Measurements from ENCODE around the gene FAM234B. TPM values are rescaled to one million over a fixed set of nuclear protein-coding genes. Genes with fewer than 3 reads are reported as not detected.

The FAM234B gene
- total RNA-seq, 1 donor from 2014 or later: 18.7 TPM

- Mint-ChIP-seq H3K9me3 (ENCODE audit: low read depth) (no peaks in the 10 kb centered on the region), H3K4me1 (ENCODE audit: low read depth) (peaks cover 41% of the 10 kb centered on the region), H3K27me3 (peaks cover 16% of the 10 kb centered on the region), H3K36me3 (ENCODE audit: insufficient read depth) (peaks cover 8% of the 10 kb centered on the region), H3K4me3 (ENCODE audit: low read depth) (peak overlapping the region; percentile 97), H3K27ac (no peak overlapping the region)
- TF ChIP-seq, protein P1, sequence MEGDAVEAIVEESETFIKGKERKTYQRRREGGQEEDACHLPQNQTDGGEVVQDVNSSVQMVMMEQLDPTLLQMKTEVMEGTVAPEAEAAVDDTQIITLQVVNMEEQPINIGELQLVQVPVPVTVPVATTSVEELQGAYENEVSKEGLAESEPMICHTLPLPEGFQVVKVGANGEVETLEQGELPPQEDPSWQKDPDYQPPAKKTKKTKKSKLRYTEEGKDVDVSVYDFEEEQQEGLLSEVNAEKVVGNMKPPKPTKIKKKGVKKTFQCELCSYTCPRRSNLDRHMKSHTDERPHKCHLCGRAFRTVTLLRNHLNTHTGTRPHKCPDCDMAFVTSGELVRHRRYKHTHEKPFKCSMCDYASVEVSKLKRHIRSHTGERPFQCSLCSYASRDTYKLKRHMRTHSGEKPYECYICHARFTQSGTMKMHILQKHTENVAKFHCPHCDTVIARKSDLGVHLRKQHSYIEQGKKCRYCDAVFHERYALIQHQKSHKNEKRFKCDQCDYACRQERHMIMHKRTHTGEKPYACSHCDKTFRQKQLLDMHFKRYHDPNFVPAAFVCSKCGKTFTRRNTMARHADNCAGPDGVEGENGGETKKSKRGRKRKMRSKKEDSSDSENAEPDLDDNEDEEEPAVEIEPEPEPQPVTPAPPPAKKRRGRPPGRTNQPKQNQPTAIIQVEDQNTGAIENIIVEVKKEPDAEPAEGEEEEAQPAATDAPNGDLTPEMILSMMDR (IDR thresholded peaks at IDR 0.05; ENCODE audit: unreplicated experiment): no peak
- DNase-seq (ENCODE audit: low spot score, unreplicated experiment): no peak
Measured at GRCh38 chr12:12998248-12998647, 45.9 kb upstream of the FAM234B start.

GRCh38 chr12:12999271-12999958 lies 44.8 kb upstream of the FAM234B start:
- H3K27ac Mint-ChIP-seq: peak overlapping the region; percentile 95
- peaks cover 23% of the 10 kb centered on the region for H3K27me3 Mint-ChIP-seq
- H3K9me3 Mint-ChIP-seq (ENCODE audit: low read depth): no peaks in the 10 kb centered on the region
- H3K4me1 Mint-ChIP-seq (ENCODE audit: low read depth): peaks cover 41% of the 10 kb centered on the region
- H3K36me3 Mint-ChIP-seq (ENCODE audit: insufficient read depth): no peaks in the 10 kb centered on the region
- TF ChIP-seq, protein P1 (IDR thresholded peaks at IDR 0.05; ENCODE audit: unreplicated experiment): no peak
- H3K4me3 Mint-ChIP-seq (ENCODE audit: low read depth): peak overlapping the region; percentile 97
- no peak for DNase-seq (ENCODE audit: low spot score, unreplicated experiment)

DNA sequence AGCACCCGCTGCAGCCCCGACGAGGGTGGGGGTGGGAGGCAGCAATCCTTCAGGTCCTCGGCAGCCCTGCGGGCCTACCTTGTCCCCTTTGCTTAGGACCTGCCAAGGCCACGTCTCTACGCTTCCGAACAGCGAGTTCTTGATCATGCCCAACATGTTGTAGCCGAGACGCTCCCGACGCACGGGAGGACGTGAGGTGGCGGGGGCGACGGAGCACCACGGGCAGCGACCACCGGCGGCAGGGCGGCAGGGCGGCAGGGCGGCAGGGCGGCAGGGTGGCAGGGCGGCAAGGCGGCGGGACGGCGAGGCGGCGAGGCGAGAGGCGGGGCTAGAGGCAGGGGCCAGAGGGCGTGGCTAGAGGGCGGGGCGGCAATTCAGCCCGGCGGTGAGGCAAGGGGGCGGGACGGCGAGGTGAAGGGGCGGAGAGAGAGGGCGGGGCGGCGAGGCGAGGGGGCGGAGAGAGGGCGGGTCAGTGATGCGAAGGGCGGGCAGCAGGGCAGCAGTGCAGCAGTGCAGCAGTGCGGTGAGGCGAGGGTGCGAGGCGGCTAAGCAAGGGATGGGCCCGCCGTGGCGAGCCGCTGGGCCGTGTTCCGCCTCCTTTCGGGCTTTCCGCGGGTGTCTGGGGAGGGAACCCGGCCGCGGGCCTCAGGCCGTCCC lies 44.1 kb upstream of the FAM234B start, which contains the start of gene HEBP1:
Gene HEBP1, minus strand, starts transcription at position 307 of the 657 bp plus-strand sequence. Its CDS starts 151 bp downstream, at position 156.
- H3K36me3 Mint-ChIP-seq (ENCODE audit: insufficient read depth): no peaks in the 10 kb centered on the region
- peak within 1 kb of the TSS; percentile 97 for H3K4me3 Mint-ChIP-seq (ENCODE audit: low read depth)
- peak; percentile 99 for DNase-seq (ENCODE audit: low spot score, unreplicated experiment)
- no peaks in the 10 kb centered on the region for H3K9me3 Mint-ChIP-seq (ENCODE audit: low read depth)
- H3K27me3 Mint-ChIP-seq: peaks cover 25% of the 10 kb centered on the region
- TF ChIP-seq, protein P1 (IDR thresholded peaks at IDR 0.05; ENCODE audit: unreplicated experiment): no peak
- peak within 1 kb of the TSS; percentile 95 for H3K27ac Mint-ChIP-seq
- peaks cover 43% of the 10 kb centered on the region for H3K4me1 Mint-ChIP-seq (ENCODE audit: low read depth)

DNA sequence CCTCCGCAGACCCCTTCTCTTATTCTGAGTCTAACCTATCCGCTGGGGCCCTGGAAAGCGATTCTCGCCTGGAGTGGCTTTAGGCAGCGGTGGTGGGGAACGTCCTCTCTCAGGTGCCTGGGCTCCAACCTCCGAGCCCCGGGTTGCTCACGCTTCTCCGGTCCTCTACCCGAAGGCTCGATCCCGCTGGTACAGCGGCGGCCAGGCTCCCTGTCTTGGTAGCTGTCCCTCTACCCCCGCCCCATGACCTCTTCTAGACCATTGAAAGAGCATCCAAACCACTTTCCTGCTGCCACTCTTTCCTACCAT lies 43.6 kb upstream of the FAM234B start:
- TF ChIP-seq, protein P1 (IDR thresholded peaks at IDR 0.05; ENCODE audit: unreplicated experiment): no peak
- Mint-ChIP-seq H3K27me3 (peaks cover 25% of the 10 kb centered on the region), H3K27ac (peak overlapping the region; percentile 93), H3K4me3 (ENCODE audit: low read depth) (peak overlapping the region; percentile 97), H3K4me1 (ENCODE audit: low read depth) (peaks cover 44% of the 10 kb centered on the region), H3K36me3 (ENCODE audit: insufficient read depth) (no peaks in the 10 kb centered on the region), H3K9me3 (ENCODE audit: low read depth) (no peaks in the 10 kb centered on the region)
- DNase-seq (ENCODE audit: low spot score, unreplicated experiment): no peak

DNA sequence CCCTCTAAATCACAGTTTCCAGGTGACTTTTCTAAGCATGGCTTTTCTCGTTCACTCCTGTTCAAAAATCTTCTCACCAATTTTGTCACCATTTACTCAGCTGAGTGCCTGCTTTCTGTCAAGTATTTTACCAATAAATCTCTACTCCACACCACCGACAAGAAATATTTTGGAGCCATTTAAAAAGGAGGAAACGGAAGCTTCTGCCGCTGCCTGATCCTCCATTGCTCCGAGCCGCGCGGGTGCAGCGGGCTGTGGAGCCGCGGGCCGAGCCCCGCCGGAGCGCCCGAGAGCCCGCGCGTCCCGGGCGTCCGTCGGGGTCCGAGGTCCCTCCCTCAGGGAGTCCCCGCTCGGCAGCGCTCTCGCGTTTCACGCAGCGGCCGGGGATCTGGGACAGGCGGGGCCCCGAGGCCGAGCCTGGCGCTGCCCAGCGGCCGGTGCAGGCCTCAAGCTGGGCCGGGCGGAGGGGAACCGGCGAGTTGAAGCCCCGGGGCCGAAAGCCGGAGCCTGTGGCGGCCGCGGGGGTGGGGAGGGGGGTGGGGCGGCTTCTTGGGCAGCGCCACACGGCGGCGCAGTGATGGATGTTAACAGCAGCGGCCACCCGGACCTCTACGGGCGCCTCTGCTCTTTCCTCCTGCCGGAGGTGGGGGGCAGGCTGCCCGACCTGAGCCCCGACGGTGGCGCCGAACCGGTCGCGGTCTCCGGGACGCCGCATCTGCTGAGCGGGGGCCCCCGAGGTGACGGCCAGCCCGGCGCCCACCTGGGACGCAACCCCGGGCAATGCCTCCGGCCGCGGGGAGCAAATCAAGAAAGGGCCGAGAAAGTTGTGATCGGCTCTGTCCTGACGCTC lies 43.0 kb upstream of the FAM234B start:
- Mint-ChIP-seq H3K36me3 (ENCODE audit: insufficient read depth) (no peaks in the 10 kb centered on the region), H3K27ac (peak overlapping the region; percentile 93), H3K4me3 (ENCODE audit: low read depth) (peak overlapping the region; percentile 97), H3K4me1 (ENCODE audit: low read depth) (peaks cover 49% of the 10 kb centered on the region), H3K9me3 (ENCODE audit: low read depth) (no peaks in the 10 kb centered on the region), H3K27me3 (peaks cover 25% of the 10 kb centered on the region)
- TF ChIP-seq, protein P1 (IDR thresholded peaks at IDR 0.05; ENCODE audit: unreplicated experiment): peak; percentile 62
- peak; percentile 64 for DNase-seq (ENCODE audit: low spot score, unreplicated experiment)
